Common myeloid progenitor, CD34-positive (primary cell): Measurements from ENCODE around the gene THEM4.
"Not testable (repeated sequence)": the region's sequence is repeated elsewhere in the genome, so short reads cannot be mapped to it uniquely, and the experiment has no call there.

Experiments
- CTCF ChIA-PET: fragments of 350-600 bp; sonication (Branson Sonifier 250); formaldehyde crosslinking; loops from one replicate; lab custom pipeline; 2021; ENCODE audit warnings: antibody characterized with exemption; lab: Charles Lee
- POLR2A ChIA-PET: fragments of 350-600 bp; sonication (Branson Sonifier 250); formaldehyde crosslinking; loops from one replicate; lab custom pipeline; 2021; ENCODE audit warnings: antibody characterized with exemption; lab: Charles Lee
- DNase-seq, 3 donors: peaks; one replicate each; pipeline versions ENCODE4 v3.0.0 to v3.0.0-alpha.2; 2013
- H3K27ac ChIP-seq, 2 experiments: 1 replicate in 1 of 2; 2 replicates in 1 of 2; pipeline ENCODE4 v1.7.0; 2013; ENCODE audit warnings: inconsistent platforms in 2 of 2, low read length in 2 of 2, mild to moderate bottlenecking in 2 of 2, low read depth in 1 of 2, moderate library complexity in 1 of 2; ENCODE audit not compliant: severe bottlenecking in 2 of 2, insufficient read depth in 1 of 2, poor library complexity in 1 of 2
- H3K27me3 ChIP-seq, 5 experiments: replicated peaks in 2 of 5; 1 replicate in 3 of 5; 2 replicates in 2 of 5; pipeline versions ENCODE4 v1.6.1 to v1.7.0; 2013; ENCODE audit warnings: low read length in 4 of 5, mild to moderate bottlenecking in 2 of 5, moderate library complexity in 2 of 5, inconsistent platforms in 1 of 5; ENCODE audit not compliant: insufficient read depth in 5 of 5, control insufficient read depth in 4 of 5
- H3K36me3 ChIP-seq, 4 experiments: 1 replicate in 2 of 4; 2 replicates in 2 of 4; pipeline versions ENCODE4 v1.6.1 to v1.7.0; 2013; ENCODE audit warnings: low read length in 3 of 4, control low read depth in 1 of 4, mild to moderate bottlenecking in 1 of 4; ENCODE audit not compliant: control insufficient read depth in 4 of 4, insufficient read depth in 4 of 4
- H3K4me1 ChIP-seq, 4 experiments: 1 replicate in 3 of 4; 2 replicates in 1 of 4; pipeline versions ENCODE4 v1.6.1 to v1.7.1; 2013; ENCODE audit warnings: low read length in 3 of 4, mild to moderate bottlenecking in 3 of 4, control low read depth in 1 of 4, inconsistent platforms in 1 of 4, moderate library complexity in 1 of 4; ENCODE audit not compliant: control insufficient read depth in 4 of 4, insufficient read depth in 4 of 4; ENCODE audit errors: control extremely low read depth in 1 of 4
- H3K4me3 ChIP-seq, 7 experiments: 1 replicate in 4 of 7; 2 replicates in 3 of 7; pipeline versions ENCODE4 v1.5.1 to v1.7.0; 2013; ENCODE audit warnings: mild to moderate bottlenecking in 7 of 7, low read length in 6 of 7, moderate library complexity in 6 of 7, inconsistent platforms in 2 of 7, low read depth in 2 of 7, control low read depth in 1 of 7; ENCODE audit not compliant: insufficient read depth in 4 of 7, control insufficient read depth in 1 of 7; ENCODE audit errors: extremely low read depth in 1 of 7
- H3K9me3 ChIP-seq, 5 experiments: 1 replicate in 4 of 5; 2 replicates in 1 of 5; pipeline versions ENCODE4 v1.6.1 to v1.7.1; 2013; ENCODE audit warnings: low read length in 4 of 5, mild to moderate bottlenecking in 2 of 5, inconsistent platforms in 1 of 5, low read depth in 1 of 5, moderate library complexity in 1 of 5; ENCODE audit not compliant: control insufficient read depth in 4 of 5, insufficient read depth in 2 of 5; ENCODE audit errors: control extremely low read depth in 1 of 5
- WGBS: methylation state at CpG from one replicate; pipeline ENCODE4 v1.1.5; 2013; ENCODE audit not compliant: insufficient coverage; 5-methylcytosine and 5-hydroxymethylcytosine counted together

Gene THEM4

DNA sequence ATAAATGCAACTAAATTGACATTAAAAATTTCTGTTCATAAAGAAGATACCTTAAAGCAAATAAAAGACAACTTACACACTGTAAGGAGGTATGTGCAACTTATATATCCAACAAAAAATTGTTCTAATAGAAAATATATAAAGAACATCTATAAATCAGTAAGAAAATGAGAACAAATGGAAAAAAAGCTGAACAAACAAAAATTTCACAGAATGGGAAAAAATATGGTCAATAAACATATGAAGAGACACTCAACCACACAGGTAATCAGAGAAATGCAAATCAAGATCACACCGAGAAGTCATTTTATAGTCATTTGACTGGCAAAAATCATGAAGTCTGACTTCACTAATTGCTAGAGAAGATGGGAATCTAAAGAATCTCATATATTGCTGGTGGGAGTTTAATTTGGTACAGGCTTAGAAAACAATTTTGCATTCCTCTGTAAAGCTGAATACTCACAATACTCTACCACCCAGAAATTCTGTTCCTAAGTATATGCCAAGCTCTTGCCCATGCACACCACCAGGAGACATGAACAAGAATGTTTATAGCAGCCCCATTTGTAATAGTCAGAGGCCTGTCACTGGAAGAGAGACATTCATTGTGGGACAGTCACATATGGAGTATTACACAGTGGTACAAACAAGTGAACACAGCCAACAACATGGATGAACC, 33.8 kb downstream of the THEM4 start:
- no CpG with 5 or more reads among the region's 1 CpG for WGBS
- Histone ChIP-seq H3K27ac (no peak overlapping the region), H3K27me3 (no peaks in the 10 kb centered on the region), H3K9me3 (no peaks in the 10 kb centered on the region), H3K4me3 (no peak overlapping the region), H3K36me3 (peaks cover 3 to 22% (median 13%) of the 10 kb centered on the region in 4 experiments), H3K4me1 (peaks cover 0 to 11% (median 9%) of the 10 kb centered on the region in 4 experiments)
- ChIA-PET CTCF (interaction anchor here (1.5 to 3.4 kb wide), 3 partner anchors 11 to 17 kb away, joined by 5 to 11 read pairs (median 7); no protein-coding TSS in a partner anchor), POLR2A (no interaction called here)
- DNase-seq: no peak

DNA sequence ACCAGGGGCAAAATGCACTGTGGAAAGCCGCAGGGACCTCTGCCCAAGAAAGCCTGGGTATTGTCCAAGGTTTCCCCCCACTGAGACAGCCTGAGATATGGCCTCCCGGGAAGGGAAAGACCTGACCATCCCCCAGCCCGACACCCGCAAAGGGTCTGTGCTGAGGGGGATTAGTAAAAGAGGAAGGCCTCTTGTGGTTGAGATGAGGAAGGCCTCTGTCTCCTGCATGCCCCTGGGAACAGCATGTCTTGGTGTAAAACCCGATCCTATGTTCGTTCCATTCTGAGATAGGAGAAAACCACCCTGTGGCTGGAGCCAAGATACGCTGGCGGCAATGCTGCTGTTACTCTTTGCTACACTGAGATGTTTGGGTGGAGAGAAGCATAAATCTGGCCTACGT, 36.5 kb downstream of the THEM4 start:
- H3K9me3 ChIP-seq, H3K27ac ChIP-seq, H3K27me3 ChIP-seq, POLR2A ChIA-PET, CTCF ChIA-PET, H3K4me3 ChIP-seq: not testable (repeated sequence)
- peak; percentile 26 to 71 (median 56) for DNase-seq
- WGBS: 0% methylated on average over 2 of the region's 9 CpGs
- Histone ChIP-seq H3K36me3 (peaks cover 3 to 20% (median 9%) of the 10 kb centered on the region in 4 experiments), H3K4me1 (peaks cover 0 to 11% (median 9%) of the 10 kb centered on the region in 4 experiments)

GRCh38 chr1:151871284-151872030, 37.9 kb downstream of the THEM4 start:
- ChIA-PET POLR2A (no interaction called here), CTCF (interaction anchor here (1.0 to 1.4 kb wide), 3 partner anchors 10 to 13 kb away, joined by 3 to 7 read pairs (median 3); no protein-coding TSS in a partner anchor)
- Histone ChIP-seq H3K4me1 (peaks cover 0 to 11% (median 9%) of the 10 kb centered on the region in 4 experiments), H3K4me3 (no peak overlapping the region), H3K36me3 (peaks cover 3 to 15% (median 5%) of the 10 kb centered on the region in 4 experiments), H3K27ac (no peak overlapping the region), H3K9me3 (no peaks in the 10 kb centered on the region), H3K27me3 (no peaks in the 10 kb centered on the region)
- 92% methylated on average over 2 of the region's 5 CpGs for WGBS
- no peak for DNase-seq

DNA sequence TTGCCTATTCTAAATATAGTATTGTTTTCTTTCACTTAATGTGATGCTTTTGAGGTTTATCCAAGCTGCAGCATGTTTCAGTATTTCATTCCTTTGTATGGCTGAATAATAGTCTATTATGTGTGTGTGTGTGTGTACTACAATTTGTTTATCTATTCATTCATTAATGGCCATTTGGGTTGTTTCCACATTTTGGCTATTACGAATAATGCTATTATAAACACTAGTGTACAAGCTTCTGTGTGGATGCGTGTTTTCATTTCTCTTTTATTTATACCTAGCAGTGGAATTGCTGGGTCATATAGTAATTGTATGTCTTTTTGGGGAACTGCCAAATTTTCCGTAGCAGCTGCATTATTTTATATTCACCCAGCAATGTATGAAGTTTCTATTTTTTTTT, 40.8 kb downstream of the THEM4 start:
- Histone ChIP-seq H3K9me3 (no peaks in the 10 kb centered on the region), H3K36me3 (peaks cover 0 to 1% (median under 1%) of the 10 kb centered on the region in 4 experiments), H3K4me3 (no peak overlapping the region), H3K27ac (no peak overlapping the region), H3K27me3 (no peaks in the 10 kb centered on the region), H3K4me1 (peaks cover 0 to 9% (median 8%) of the 10 kb centered on the region in 4 experiments)
- WGBS: no CpG with 5 or more reads among the region's 3 CpGs
- CTCF ChIA-PET: no interaction called here
- DNase-seq: no peak
- POLR2A ChIA-PET: no interaction called here

DNA sequence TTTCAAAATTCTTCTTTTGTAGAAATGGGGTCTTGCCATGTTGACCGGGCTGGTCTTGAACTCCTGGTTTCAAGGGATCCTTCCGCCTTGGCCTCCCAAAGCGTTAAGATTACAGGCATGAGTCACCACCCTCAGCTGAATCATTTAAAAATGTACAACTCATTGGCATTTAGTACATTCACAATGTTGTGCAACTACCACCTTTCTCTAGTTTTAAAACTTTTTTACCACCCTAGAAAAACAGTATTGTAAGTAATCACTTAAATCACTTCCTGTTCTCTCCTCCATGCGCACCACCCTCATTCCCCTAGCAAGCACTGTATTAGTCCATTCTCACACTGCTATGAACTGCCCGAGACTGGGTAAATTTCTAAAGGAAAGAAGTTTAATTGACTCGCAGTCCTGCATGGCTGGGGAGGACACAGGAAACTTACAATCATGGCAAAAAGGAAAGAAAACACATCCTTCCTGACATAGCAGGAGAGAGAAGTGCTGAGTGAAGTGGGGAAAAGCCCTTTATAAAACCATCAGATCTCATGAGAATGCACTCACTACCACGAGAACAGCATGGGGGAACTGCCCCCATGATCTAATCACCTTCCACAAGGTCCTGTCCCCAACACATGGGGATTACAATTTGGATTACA, 41.4 kb downstream of the THEM4 start:
- peaks cover 0 to 4% (median 3%) of the 10 kb centered on the region in 4 experiments for H3K4me1 ChIP-seq
- H3K4me3 ChIP-seq: no peak overlapping the region
- no peaks in the 10 kb centered on the region for H3K27me3 ChIP-seq
- CTCF ChIA-PET: interaction anchor here (1.3 kb wide), 1 partner anchor 9 kb away, joined by 3 read pairs; no protein-coding TSS in a partner anchor
- 88% methylated on average over 3 of the region's 7 CpGs for WGBS
- DNase-seq: peak in 2 of 3 donors; percentile 41 to 47
- H3K36me3 ChIP-seq: no peaks in the 10 kb centered on the region
- POLR2A ChIA-PET: no interaction called here
- H3K27ac ChIP-seq: no peak overlapping the region
- no peaks in the 10 kb centered on the region for H3K9me3 ChIP-seq

DNA sequence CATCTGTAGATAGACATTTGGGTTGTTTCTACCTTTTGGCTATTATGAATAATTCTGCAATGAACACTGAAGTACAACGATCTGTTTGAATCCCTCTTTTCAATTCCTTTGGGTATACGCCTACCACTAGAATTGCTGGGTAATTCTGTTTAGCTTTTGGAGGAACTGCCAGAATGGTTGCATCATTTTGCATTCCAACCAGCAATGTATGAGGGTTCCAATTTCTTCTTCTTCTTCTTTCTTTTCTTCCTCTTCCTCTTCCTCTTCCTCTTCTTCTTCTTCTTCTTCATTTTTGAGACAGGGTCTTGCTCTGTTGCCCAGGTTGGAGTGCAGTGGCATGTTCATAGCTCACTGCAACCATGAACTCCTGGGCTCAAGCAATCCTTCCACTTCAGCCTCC, 42.0 kb downstream of the THEM4 start:
- CTCF ChIA-PET: interaction anchor here (1.3 kb wide), 1 partner anchor 9 kb away, joined by 3 read pairs; no protein-coding TSS in a partner anchor
- no peak for DNase-seq
- Histone ChIP-seq H3K36me3 (no peaks in the 10 kb centered on the region), H3K4me1 (no peaks in the 10 kb centered on the region), H3K4me3 (no peak overlapping the region), H3K9me3 (no peaks in the 10 kb centered on the region), H3K27me3 (no peaks in the 10 kb centered on the region), H3K27ac (no peak overlapping the region)
- WGBS: 100% methylated on average over 2 of the region's 2 CpGs
- POLR2A ChIA-PET: no interaction called here
